GM21381 (cell line): ENCODE measurements around the gene TCF20.

ENCODE experiments used
- ATAC-seq: cut with Tn5 transposase; IDR thresholded peaks from one replicate; pipeline ENCODE4 v1.9.1; 2021; ENCODE audit warnings: mild to moderate bottlenecking, moderate library complexity; ENCODE audit not compliant: unreplicated experiment

Gene TCF20

GRCh38 chr22:42261296-42261695 is 9.2 kb downstream of the TCF20 start:
- ATAC-seq: no peak

GRCh38 chr22:42258126-42258525 is 12.3 kb downstream of the TCF20 start:
- no peak for ATAC-seq

- ATAC-seq: no peak
Observed at GRCh38 chr22:42257386-42257785, 13.1 kb downstream of the TCF20 start.

GRCh38 chr22:42256930-42257329 is 13.5 kb downstream of the TCF20 start:
- ATAC-seq: no peak

GRCh38 chr22:42256220-42256619 is 14.2 kb downstream of the TCF20 start:
- no peak for ATAC-seq

GRCh38 chr22:42249831-42250230 is 20.6 kb downstream of the TCF20 start:
- ATAC-seq: no peak

GRCh38 chr22:42248995-42249394 is 21.5 kb downstream of the TCF20 start:
- no peak for ATAC-seq

- no peak for ATAC-seq
Observed at GRCh38 chr22:42247596-42247995, 22.9 kb downstream of the TCF20 start.

- no peak for ATAC-seq
Observed at GRCh38 chr22:42243802-42244060, 26.7 kb downstream of the TCF20 start.

GRCh38 chr22:42236848-42237247 is 33.6 kb downstream of the TCF20 start:
- ATAC-seq: no peak

GRCh38 chr22:42236268-42236667 is 34.2 kb downstream of the TCF20 start:
- no peak for ATAC-seq

GRCh38 chr22:42233879-42234278 is 36.6 kb downstream of the TCF20 start:
- ATAC-seq: no peak

- no peak for ATAC-seq
Observed at GRCh38 chr22:42231929-42232328, 38.5 kb downstream of the TCF20 start.

- ATAC-seq: no peak
Observed at GRCh38 chr22:42229455-42230149, 40.9 kb downstream of the TCF20 start.

- ATAC-seq: no peak
Observed at GRCh38 chr22:42228483-42228882, 42.0 kb downstream of the TCF20 start.

GRCh38 chr22:42227435-42227834 is 43.0 kb downstream of the TCF20 start:
- ATAC-seq: no peak

- ATAC-seq: no peak
Observed at GRCh38 chr22:42225841-42226240, 44.6 kb downstream of the TCF20 start.

- no peak for ATAC-seq
Observed at GRCh38 chr22:42222140-42222539, 48.3 kb downstream of the TCF20 start.
